Stomach (tissue), 4 donors: Measurements from ENCODE around the gene SEMA5A.

Experiments used
- CTCF ChIP-seq, 7 experiments: fragments of 450-650 bp in 4 of 7; fragments of 200-600 bp in 3 of 7; sonication (generic) in 3 of 7; IDR thresholded peaks; one replicate each; pipeline ENCODE4 v1.5.1; 2016 to 2019; ENCODE audit warnings: antibody characterized with exemption in 7 of 7, control low read depth in 2 of 7, mild to moderate bottlenecking in 1 of 7
- EP300 ChIP-seq: sonication (generic); formaldehyde crosslinking; IDR thresholded peaks from one replicate; pipeline ENCODE4 v1.6.1; 2017; ENCODE audit warnings: antibody characterized with exemption
- POLR2A ChIP-seq, 4 donors: fragments of 450-650 bp; IDR thresholded peaks; one replicate each; pipeline ENCODE4 v1.6.1; 2016; ENCODE audit warnings: antibody characterized with exemption in 4 of 4, control low read depth in 2 of 4, mild to moderate bottlenecking in 1 of 4, moderate library complexity in 1 of 4
- POLR2AphosphoS5 ChIP-seq, 3 donors: sonication (generic); formaldehyde crosslinking; IDR thresholded peaks; one replicate each; pipeline ENCODE4 v1.6.1; 2016; ENCODE audit warnings: antibody characterized with exemption in 3 of 3

- TF ChIP-seq CTCF (IDR thresholded peaks at IDR 0.05) (no peak), EP300 (no peak), POLR2AphosphoS5 (IDR thresholded peaks at IDR 0.05) (no peak), POLR2A (IDR thresholded peaks at IDR 0.05) (no peak)
Measured at GRCh38 chr5:9202636-9203035, 343.2 kb downstream of the SEMA5A start.
